ENCODE data around the gene KRT40.
"Not testable (repeated sequence)": the region's sequence is repeated elsewhere in the genome, so short reads cannot be mapped to it uniquely, and the experiment has no call there.

Gene KRT40

GRCh38 chr17:41004397-41004796 is 20.3 kb upstream of the KRT40 start:
- Histone ChIP-seq H3K36me3 (no peaks in the 10 kb centered on the region), H3K27me3 (no peaks in the 10 kb centered on the region), H3K4me3 (no peak overlapping the region), H3K27ac (no peak overlapping the region), H3K4me1 (no peaks in the 10 kb centered on the region), H3K9me3 (no peaks in the 10 kb centered on the region)
- TF ChIP-seq CTCF (IDR thresholded peaks at IDR 0.05), result no peak
- intact Hi-C loops (cut with DNase I; ENCODE audit: low total_unique reads), result no loop called here
- no peak for DNase-seq

DNA sequence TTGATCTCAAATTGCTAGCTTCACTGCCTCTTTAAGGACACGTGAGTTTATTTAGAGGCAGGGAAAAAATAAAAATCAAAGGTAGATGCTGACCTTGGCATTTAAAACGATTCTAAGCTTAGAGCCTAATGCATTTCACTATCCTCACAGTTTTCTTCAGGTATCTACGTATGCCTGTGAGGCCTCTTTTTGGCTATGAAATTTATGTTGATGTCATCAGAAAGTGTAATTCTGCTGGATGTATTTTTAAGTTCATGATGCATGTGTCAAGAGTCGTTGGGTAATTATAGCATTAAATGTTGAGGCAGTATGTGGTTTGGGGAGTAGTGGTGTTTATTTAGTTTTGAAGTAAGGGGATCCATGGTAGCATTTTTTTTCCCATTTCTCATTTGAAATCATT is 19.8 kb upstream of the KRT40 start:
- no peak overlapping the region for H3K27ac ChIP-seq
- TF ChIP-seq CTCF (IDR thresholded peaks at IDR 0.05), result no peak
- H3K4me3 ChIP-seq, result no peak overlapping the region
- intact Hi-C loops (cut with DNase I; ENCODE audit: low total_unique reads), result no loop called here
- no peak for DNase-seq
- H3K4me1 ChIP-seq, result no peaks in the 10 kb centered on the region
- no peaks in the 10 kb centered on the region for H3K9me3 ChIP-seq
- no peaks in the 10 kb centered on the region for H3K36me3 ChIP-seq
- no peaks in the 10 kb centered on the region for H3K27me3 ChIP-seq

- intact Hi-C loops (cut with DNase I; ENCODE audit: low total_unique reads), result no loop called here
- Histone ChIP-seq H3K4me1 (no peaks in the 10 kb centered on the region), H3K27ac (no peak overlapping the region), H3K4me3 (no peak overlapping the region), H3K27me3 (no peaks in the 10 kb centered on the region), H3K9me3 (no peaks in the 10 kb centered on the region), H3K36me3 (no peaks in the 10 kb centered on the region)
- TF ChIP-seq CTCF (IDR thresholded peaks at IDR 0.05), result no peak
- no peak for DNase-seq
These were observed 18.7 kb upstream of the KRT40 start for GRCh38 chr17:41002814-41003213.

- H3K36me3 ChIP-seq, result no peaks in the 10 kb centered on the region
- DNase-seq, result no peak
These were observed 17.7 kb upstream of the KRT40 start for GRCh38 chr17:41001795-41002194.

GRCh38 chr17:40999563-40999962 is 15.4 kb upstream of the KRT40 start, which contains the start of gene KRTAP3-2:
Gene KRTAP3-2, minus strand, starts transcription at chr17:40999906. Its CDS starts 53 bp downstream, at chr17:40999853.
- H3K36me3 ChIP-seq; H3K9me3 ChIP-seq; DNase-seq; H3K27ac ChIP-seq; H3K27me3 ChIP-seq; intact Hi-C loops (cut with DNase I; ENCODE audit: low total_unique reads); H3K4me1 ChIP-seq; H3K4me3 ChIP-seq: not testable (repeated sequence)

More at GRCh38 chr17:41001795-41002194, 17.7 kb upstream of the KRT40 start:
- H3K4me1 ChIP-seq, result no peaks in the 10 kb centered on the region
- no peak for TF ChIP-seq CTCF (IDR thresholded peaks at IDR 0.05)
- intact Hi-C loops (cut with DNase I; ENCODE audit: low total_unique reads), result no loop called here
- no peak overlapping the region for H3K4me3 ChIP-seq
- no peaks in the 10 kb centered on the region for H3K27me3 ChIP-seq
- H3K27ac ChIP-seq, result no peak overlapping the region
- no peaks in the 10 kb centered on the region for H3K9me3 ChIP-seq

- DNase-seq, result no peak
- H3K27me3 ChIP-seq, result peaks cover 0 to 12% of the 10 kb centered on the region in 2 donors
- no peak for TF ChIP-seq CTCF (IDR thresholded peaks at IDR 0.05)
- intact Hi-C loops (cut with DNase I; ENCODE audit: low total_unique reads), result no loop called here
- no peaks in the 10 kb centered on the region for H3K9me3 ChIP-seq
- no peaks in the 10 kb centered on the region for H3K36me3 ChIP-seq
- no peak overlapping the region for H3K4me3 ChIP-seq
- no peaks in the 10 kb centered on the region for H3K4me1 ChIP-seq
- H3K27ac ChIP-seq, result no peak overlapping the region
These were observed 13.2 kb upstream of the KRT40 start for GRCh38 chr17:40997361-40997760.

Data from tibial artery (tissue), 4 donors.